HepG2 (cell line): Measurements from ENCODE around the gene SEMA6D.

Source experiments
- CTCF ChIP-seq: sonication (generic); formaldehyde crosslinking; IDR thresholded peaks from 2 replicates; pipeline ENCODE4 v1.5.0; 2020; ENCODE audit warnings: mild to moderate bottlenecking, missing genetic modification reagents, moderate library complexity
- EZH2 ChIP-seq: conservative IDR thresholded peaks from 2 replicates; pipeline ENCODE4 v1.6.1; 2012; ENCODE audit warnings: mild to moderate bottlenecking, low read depth, low read length, moderate library complexity
- MAX ChIP-seq: IDR thresholded peaks from 2 replicates; pipeline ENCODE4 v1.6.1; 2012; ENCODE audit warnings: inconsistent platforms
- NFIC ChIP-seq: IDR thresholded peaks from 2 replicates; pipeline ENCODE4 v1.6.1; 2012; ENCODE audit warnings: mild to moderate bottlenecking, low read length, inconsistent platforms
- TFDP2 ChIP-seq: sonication (generic); formaldehyde crosslinking; IDR thresholded peaks from 2 replicates; pipeline ENCODE4 v1.4.0; 2020; ENCODE audit warnings: missing genetic modification reagents

GRCh38 chr15:47769166-47769565, 51.9 kb downstream of the SEMA6D start:
- no peak for TF ChIP-seq EZH2
- TF ChIP-seq NFIC, result no peak
- no peak for TF ChIP-seq TFDP2 (CRISPR knock-in tag)
- no peak for TF ChIP-seq CTCF (CRISPR knock-in tag)
- no peak for TF ChIP-seq MAX
